ENCODE data around the gene KDM7A. TPM values are rescaled to one million over a fixed set of nuclear protein-coding genes. Genes with fewer than 3 reads are reported as not detected.

Gene KDM7A
- total RNA-seq, 1 experiment from 2014 or later, result 12.2 TPM

- Mint-ChIP-seq H3K27ac (no peak overlapping the region), H3K27me3 (ENCODE audit: low read depth) (no peaks in the 10 kb centered on the region), H3K4me1 (peaks cover 16% of the 10 kb centered on the region), H3K4me3 (no peak overlapping the region), H3K9me3 (peaks cover 6% of the 10 kb centered on the region; the same call in 1 of the 2 replicates), H3K36me3 (peaks cover 16% of the 10 kb centered on the region)
- TF ChIP-seq GRHL2 (CRISPR knock-in tag; IDR thresholded peaks at IDR 0.05; ENCODE audit: insufficient replicate concordance, severe bottlenecking) (no peak), STAT6 (CRISPR knock-in tag; conservative IDR thresholded peaks at IDR 0.05; ENCODE audit: low read depth) (no peak), ELF4 (CRISPR knock-in tag; IDR thresholded peaks at IDR 0.05; ENCODE audit: low read depth) (no peak), ZNF425 (CRISPR knock-in tag; conservative IDR thresholded peaks at IDR 0.05) (no peak), AR (CRISPR knock-in tag; IDR thresholded peaks at IDR 0.05) (no peak), ATF1 (CRISPR knock-in tag; IDR thresholded peaks at IDR 0.05) (no peak), TCF7 (CRISPR knock-in tag; IDR thresholded peaks at IDR 0.05; ENCODE audit: low read depth) (no peak), TP53 (CRISPR knock-in tag; IDR thresholded peaks at IDR 0.05) (no peak), CDX4 (CRISPR knock-in tag; IDR thresholded peaks at IDR 0.05; ENCODE audit: borderline replicate concordance) (no peak), E2F1 (CRISPR knock-in tag; IDR thresholded peaks at IDR 0.05) (no peak), ZNF396 (CRISPR knock-in tag; IDR thresholded peaks at IDR 0.05; ENCODE audit: borderline replicate concordance) (no peak), HMGA2 (CRISPR knock-in tag; IDR thresholded peaks at IDR 0.05) (no peak), ZBTB21 (CRISPR knock-in tag; IDR thresholded peaks at IDR 0.05; ENCODE audit: borderline replicate concordance) (no peak), ZMAT4 (CRISPR knock-in tag; IDR thresholded peaks at IDR 0.05) (no peak), NFYB (CRISPR knock-in tag; conservative IDR thresholded peaks at IDR 0.05; ENCODE audit: low read depth) (no peak), NR3C1 (CRISPR knock-in tag; conservative IDR thresholded peaks at IDR 0.05; ENCODE audit: low read depth) (no peak)
- ATAC-seq (no peak), DNase-seq (ENCODE audit: low spot score) (no peak)
- CTCF ChIA-PET, result no interaction called here
- POLR2A ChIA-PET, result interaction anchor here (0.7 kb wide), 1 partner anchor 542 kb away, joined by 3 read pairs; no protein-coding TSS in a partner anchor
Measured at GRCh38 chr7:140134039-140134438, 42.7 kb downstream of the KDM7A start.
